ENCODE measurements around the gene MAML1.
A peak's percentile ranks its signal among the peaks of the same experiment; 100 is the strongest.

Gene MAML1

GRCh38 chr5:179758955-179759354 is 26.3 kb downstream of the MAML1 start:
- no peak overlapping the region for H3K4me3 ChIP-seq (ENCODE audit: low read depth, low read length)
- TF ChIP-seq CTCF (IDR thresholded peaks at IDR 0.05; ENCODE audit: low read depth, low read length), result no peak
- TF ChIP-seq MYC (IDR thresholded peaks at IDR 0.05; ENCODE audit: low read depth, low read length), result no peak
- TF ChIP-seq MAX (IDR thresholded peaks at IDR 0.05; ENCODE audit: low read depth, low read length), result no peak
- TF ChIP-seq POLR2A (IDR thresholded peaks at IDR 0.05; ENCODE audit: extremely low read depth, insufficient read length), result no peak
- no peak for DNase-seq (ENCODE audit: low read depth)

- H3K4me3 ChIP-seq (ENCODE audit: low read depth, low read length), result no peak overlapping the region
- no peak for TF ChIP-seq POLR2A (IDR thresholded peaks at IDR 0.05; ENCODE audit: extremely low read depth, insufficient read length)
- no peak for TF ChIP-seq MAX (IDR thresholded peaks at IDR 0.05; ENCODE audit: low read depth, low read length)
- no peak for TF ChIP-seq CTCF (IDR thresholded peaks at IDR 0.05; ENCODE audit: low read depth, low read length)
- no peak for DNase-seq (ENCODE audit: low read depth)
These were observed 27.2 kb downstream of the MAML1 start for GRCh38 chr5:179759581-179760551.

- TF ChIP-seq CTCF (IDR thresholded peaks at IDR 0.05; ENCODE audit: low read depth, low read length) (no peak), MAX (IDR thresholded peaks at IDR 0.05; ENCODE audit: low read depth, low read length) (0 out of 2 replicates have a peak, but pooled peaks have one; percentile 7)
- no peak overlapping the region for H3K4me3 ChIP-seq (ENCODE audit: low read depth, low read length)
- DNase-seq (ENCODE audit: low read depth), result peak; percentile 75
These were observed 29.6 kb downstream of the MAML1 start for GRCh38 chr5:179762079-179762780.

GRCh38 chr5:179762781-179763176 is 30.2 kb downstream of the MAML1 start:
- TF ChIP-seq MAX (IDR thresholded peaks at IDR 0.05; ENCODE audit: low read depth, low read length), result no peak
- TF ChIP-seq MYC (IDR thresholded peaks at IDR 0.05; ENCODE audit: low read depth, low read length), result no peak
- no peak for TF ChIP-seq POLR2A (IDR thresholded peaks at IDR 0.05; ENCODE audit: extremely low read depth, insufficient read length)
- no peak for TF ChIP-seq CTCF (IDR thresholded peaks at IDR 0.05; ENCODE audit: low read depth, low read length)
- H3K4me3 ChIP-seq (ENCODE audit: low read depth, low read length), result no peak overlapping the region
- no peak for DNase-seq (ENCODE audit: low read depth)

GRCh38 chr5:179763215-179763945 is 30.8 kb downstream of the MAML1 start:
- H3K4me3 ChIP-seq (ENCODE audit: low read depth, low read length), result no peak overlapping the region
- TF ChIP-seq POLR2A (IDR thresholded peaks at IDR 0.05; ENCODE audit: extremely low read depth, insufficient read length) (no peak), MAX (IDR thresholded peaks at IDR 0.05; ENCODE audit: low read depth, low read length) (no peak), MYC (IDR thresholded peaks at IDR 0.05; ENCODE audit: low read depth, low read length) (no peak), CTCF (IDR thresholded peaks at IDR 0.05; ENCODE audit: low read depth, low read length) (peak; percentile 68)
- DNase-seq (ENCODE audit: low read depth), result peak; percentile 77

All from NB4 (cell line).